ENCODE data around the gene ARPC4. TPM values are rescaled to one million over a fixed set of nuclear protein-coding genes. Genes with fewer than 3 reads are reported as not detected.
A peak's percentile ranks its signal among the peaks of the same experiment; 100 is the strongest.

ARPC4 gene
- total and polyA plus RNA-seq, 4 donors = 98.4 to 165 (median 145) TPM

DNA sequence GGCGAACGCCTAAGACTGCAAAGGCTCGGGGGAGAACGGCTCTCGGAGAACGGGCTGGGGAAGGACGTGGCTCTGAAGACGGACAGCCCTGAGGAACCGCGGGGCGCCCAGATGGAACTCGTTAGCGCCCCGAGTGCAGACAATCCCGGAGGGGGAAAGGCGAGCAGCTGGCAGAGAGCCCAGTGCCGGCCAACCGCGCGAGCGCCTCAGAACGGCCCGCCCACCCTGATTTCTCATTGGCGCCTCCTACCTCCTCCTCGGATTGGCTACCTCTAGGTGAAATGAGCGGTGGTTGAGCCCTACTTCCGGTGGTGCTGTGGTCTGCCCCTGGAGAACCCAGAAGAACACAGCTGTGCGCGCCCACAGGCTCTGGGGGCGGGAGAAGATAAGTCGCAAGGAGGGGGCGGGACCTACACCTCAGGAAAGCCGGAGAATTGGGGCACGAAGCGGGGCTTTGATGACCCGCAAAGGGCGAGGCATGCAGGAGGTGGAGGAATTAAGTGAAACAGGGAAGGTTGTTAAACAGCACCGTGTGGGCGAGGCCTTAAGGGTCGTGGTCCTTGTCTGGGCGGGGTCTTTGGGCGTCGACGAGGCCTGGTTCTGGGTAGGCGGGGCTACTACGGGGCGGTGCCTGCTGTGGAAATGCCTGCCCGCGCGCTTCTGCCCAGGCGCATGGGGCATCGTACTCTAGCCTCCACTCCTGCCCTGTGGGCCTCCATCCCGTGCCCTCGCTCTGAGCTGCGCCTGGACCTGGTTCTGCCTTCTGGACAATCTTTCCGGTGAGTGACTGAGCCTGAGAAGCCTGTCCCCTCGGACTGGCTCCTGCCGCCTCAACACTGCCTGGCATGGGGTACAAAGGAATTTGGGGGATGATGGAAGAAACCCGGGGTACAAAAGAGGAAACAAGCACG is 43.0 kb upstream of the ARPC4 start, which contains the start of gene OGG1:
Gene OGG1 (plus strand): TSS at position 308 of the 911 bp plus-strand sequence. CDS start 335 bp downstream, at position 643.
- ATAC-seq (ENCODE audit: low FRiP score) (peak; percentile 98), DNase-seq (peak; percentile 99)
- intact Hi-C loops (cut with DNase I) = loop anchor here (1.0 to 5.0 kb wide), 2 partner anchors 19 to 42 kb away; partner anchors contain the start of genes ARPC4 (in 2 of the 2), TADA3 (in 2 of the 2) and BRPF1 (in 1 of the 2)
- no peaks in the 10 kb centered on the region for H3K9me3 ChIP-seq (ENCODE audit: control insufficient read depth, low read length)
- no peaks in the 10 kb centered on the region for H3K27me3 ChIP-seq (ENCODE audit: control insufficient read depth in 1 of 2, insufficient read depth in 2 of 2, low read length in 1 of 2)
- H3K27ac ChIP-seq (ENCODE audit: low read depth in 1 of 2, low read length in 2 of 2) = peak within 1 kb of the TSS; percentile 12 to 74
- WGBS, 2 donors = 0 to 1% methylated on average over 54 to 60 of the region's 60 CpGs
- H3K36me3 ChIP-seq (ENCODE audit: control insufficient read depth in 1 of 2, insufficient read depth in 2 of 2, low read length in 1 of 2) = peaks cover 0 to 4% of the 10 kb centered on the region in 2 donors
- H3K4me3 ChIP-seq (ENCODE audit: low read length in 2 of 2) = peak within 1 kb of the TSS; percentile 24 to 32
- no peaks in the 10 kb centered on the region for H3K4me1 ChIP-seq (ENCODE audit: control insufficient read depth in 1 of 2, insufficient read depth in 2 of 2, low read length in 2 of 2)

DNA sequence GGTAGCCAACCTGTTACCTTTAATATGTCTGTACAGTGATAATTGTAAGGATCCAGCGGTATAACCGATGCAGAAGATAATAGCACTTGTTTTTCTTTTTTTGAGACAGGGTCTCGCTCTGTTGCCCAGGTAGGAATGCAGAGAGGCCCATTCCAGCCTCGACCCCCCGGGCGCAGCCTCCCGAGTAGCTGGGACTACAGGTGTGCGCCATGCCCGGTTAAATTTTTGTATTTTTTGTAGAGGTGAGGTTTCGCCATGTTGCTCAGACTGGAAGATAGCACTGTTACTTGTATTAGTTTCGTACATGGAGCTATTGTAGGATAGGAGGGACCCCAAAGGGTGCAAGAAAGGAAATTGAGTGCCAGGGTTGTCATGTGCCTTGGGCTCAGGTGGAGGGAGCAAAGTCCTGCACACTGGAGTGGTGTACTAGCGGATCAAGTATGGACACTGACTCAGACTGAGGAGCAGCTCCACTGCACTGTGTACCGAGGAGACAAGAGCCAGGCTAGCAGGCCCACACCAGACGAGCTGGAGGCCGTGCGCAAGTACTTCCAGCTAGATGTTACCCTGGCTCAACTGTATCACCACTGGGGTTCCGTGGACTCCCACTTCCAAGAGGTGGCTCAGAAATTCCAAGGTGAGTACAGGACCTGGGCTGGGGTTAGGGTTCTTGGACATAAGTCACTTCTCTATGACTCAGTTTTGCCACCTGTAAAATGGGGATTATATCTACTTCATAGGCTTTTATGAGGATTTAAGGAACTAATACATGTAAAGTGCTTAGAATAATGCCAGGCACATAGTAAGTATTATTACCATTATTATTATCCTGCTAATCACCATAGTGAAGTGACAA is 42.1 kb upstream of the ARPC4 start:
- no peaks in the 10 kb centered on the region for H3K27me3 ChIP-seq (ENCODE audit: control insufficient read depth in 1 of 2, insufficient read depth in 2 of 2, low read length in 1 of 2)
- no peaks in the 10 kb centered on the region for H3K9me3 ChIP-seq (ENCODE audit: control insufficient read depth, low read length)
- intact Hi-C loops (cut with DNase I) = loop anchor here (5.0 kb wide), 1 partner anchor 42 kb away; the partner anchor contains the start of genes ARPC4 (in 2 of the 2) and TADA3 (in 2 of the 2)
- H3K27ac ChIP-seq (ENCODE audit: low read depth in 1 of 2, low read length in 2 of 2) = no peak overlapping the region
- no peaks in the 10 kb centered on the region for H3K36me3 ChIP-seq (ENCODE audit: control insufficient read depth in 1 of 2, insufficient read depth in 2 of 2, low read length in 1 of 2)
- H3K4me1 ChIP-seq (ENCODE audit: control insufficient read depth in 1 of 2, insufficient read depth in 2 of 2, low read length in 2 of 2) = no peaks in the 10 kb centered on the region
- 27 to 31% methylated on average over 17 of the region's 17 CpGs for WGBS, 2 donors
- ATAC-seq (ENCODE audit: low FRiP score) (no peak), DNase-seq (no peak)
- H3K4me3 ChIP-seq (ENCODE audit: low read length in 2 of 2) = peak overlapping the region; percentile 24 to 29

DNA sequence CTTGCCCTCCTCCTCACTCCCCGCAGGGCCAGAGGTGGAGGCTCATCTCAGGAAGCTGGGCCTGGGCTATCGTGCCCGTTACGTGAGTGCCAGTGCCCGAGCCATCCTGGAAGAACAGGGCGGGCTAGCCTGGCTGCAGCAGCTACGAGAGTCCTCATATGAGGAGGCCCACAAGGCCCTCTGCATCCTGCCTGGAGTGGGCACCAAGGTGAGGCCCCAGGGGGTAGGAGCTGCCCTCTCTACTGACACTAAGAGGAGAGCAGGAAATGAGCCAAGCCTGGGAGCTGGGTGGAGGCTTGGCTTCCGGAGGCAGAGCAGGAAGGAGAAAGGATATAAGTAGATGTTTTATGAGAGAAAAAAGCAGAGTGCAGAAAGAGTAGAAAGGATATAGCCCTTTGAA is 38.2 kb upstream of the ARPC4 start:
- no peaks in the 10 kb centered on the region for H3K4me1 ChIP-seq (ENCODE audit: control insufficient read depth in 1 of 2, insufficient read depth in 2 of 2, low read length in 2 of 2)
- ATAC-seq (ENCODE audit: low FRiP score) = no peak
- 74 to 76% methylated on average over 8 of the region's 8 CpGs for WGBS, 2 donors
- no peak overlapping the region for H3K4me3 ChIP-seq (ENCODE audit: low read length in 2 of 2)
- DNase-seq = no peak
- peaks cover 0 to 7% of the 10 kb centered on the region in 2 donors for H3K36me3 ChIP-seq (ENCODE audit: control insufficient read depth in 1 of 2, insufficient read depth in 2 of 2, low read length in 1 of 2)
- no peaks in the 10 kb centered on the region for H3K9me3 ChIP-seq (ENCODE audit: control insufficient read depth, low read length)
- intact Hi-C loops (cut with DNase I) = loop anchor here (5.0 kb wide), 1 partner anchor 38 kb away; the partner anchor contains the start of genes ARPC4 (in 2 of the 2) and TADA3 (in 2 of the 2)
- no peaks in the 10 kb centered on the region for H3K27me3 ChIP-seq (ENCODE audit: control insufficient read depth in 1 of 2, insufficient read depth in 2 of 2, low read length in 1 of 2)
- no peak overlapping the region for H3K27ac ChIP-seq (ENCODE audit: low read depth in 1 of 2, low read length in 2 of 2)

DNA sequence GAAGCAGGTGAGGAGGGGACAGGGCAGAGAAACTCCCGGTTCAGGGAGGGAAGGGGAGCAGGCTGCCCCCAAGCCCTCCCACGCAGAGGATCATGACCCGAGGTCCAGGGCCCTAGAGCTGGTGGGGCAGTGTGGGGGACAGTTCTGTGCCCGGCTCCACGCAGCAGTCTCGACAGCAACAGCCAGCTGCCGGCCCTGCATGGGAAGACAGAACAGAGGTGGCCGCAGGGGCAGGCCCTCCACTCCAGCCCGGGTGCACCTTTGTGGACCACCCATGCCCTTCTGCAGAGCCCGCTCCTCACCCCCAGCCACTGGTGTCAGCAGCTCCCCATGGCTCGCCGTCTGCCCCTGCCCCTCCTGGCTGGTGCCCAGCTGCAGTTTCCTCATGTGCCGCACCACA is 35.5 kb upstream of the ARPC4 start:
- intact Hi-C loops (cut with DNase I) = no loop called here
- H3K4me3 ChIP-seq (ENCODE audit: low read length in 2 of 2) = no peak overlapping the region
- no peak overlapping the region for H3K27ac ChIP-seq (ENCODE audit: low read depth in 1 of 2, low read length in 2 of 2)
- no peak for DNase-seq
- 81 to 86% methylated on average over 13 of the region's 13 CpGs for WGBS, 2 donors
- H3K4me1 ChIP-seq (ENCODE audit: control insufficient read depth in 1 of 2, insufficient read depth in 2 of 2, low read length in 2 of 2) = no peaks in the 10 kb centered on the region
- no peaks in the 10 kb centered on the region for H3K9me3 ChIP-seq (ENCODE audit: control insufficient read depth, low read length)
- no peaks in the 10 kb centered on the region for H3K27me3 ChIP-seq (ENCODE audit: control insufficient read depth in 1 of 2, insufficient read depth in 2 of 2, low read length in 1 of 2)
- no peak for ATAC-seq (ENCODE audit: low FRiP score)
- peaks cover 0 to 7% of the 10 kb centered on the region in 2 donors for H3K36me3 ChIP-seq (ENCODE audit: control insufficient read depth in 1 of 2, insufficient read depth in 2 of 2, low read length in 1 of 2)

DNA sequence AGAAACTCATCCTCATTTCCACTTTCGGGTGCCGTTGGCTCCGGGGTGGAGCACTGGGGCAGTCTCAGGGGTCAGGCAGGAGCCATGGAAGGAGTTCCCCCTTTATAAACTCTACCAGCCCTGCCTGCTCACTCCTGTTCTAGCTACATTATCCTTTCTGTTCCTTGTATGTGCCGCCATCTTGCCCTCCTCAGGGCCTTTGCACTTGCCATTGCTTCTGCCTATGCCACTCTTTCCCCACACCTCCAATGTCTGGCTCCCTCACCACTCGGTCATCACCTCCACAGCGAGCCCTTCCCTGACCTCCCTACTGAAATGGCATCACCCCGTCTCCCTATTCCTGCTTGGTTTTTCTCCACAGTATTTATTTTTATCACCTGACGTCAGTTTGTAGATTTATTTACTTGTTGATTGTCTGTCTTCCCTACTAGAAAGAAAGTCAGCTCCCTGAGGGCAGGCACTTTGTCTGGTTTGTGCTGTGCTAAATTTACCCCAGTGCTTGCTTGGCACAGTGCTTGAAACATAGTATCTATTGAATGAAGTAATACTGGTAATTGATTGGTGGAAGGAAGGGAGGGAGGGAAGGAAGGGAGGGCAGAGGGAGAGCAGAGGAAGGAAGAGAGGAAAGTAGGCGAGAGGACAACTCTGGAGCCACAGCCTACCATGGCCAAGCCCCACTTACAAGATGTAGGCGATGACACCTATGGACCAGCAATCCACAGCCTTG is 31.9 kb upstream of the ARPC4 start:
- no peak overlapping the region for H3K27ac ChIP-seq (ENCODE audit: low read depth in 1 of 2, low read length in 2 of 2)
- WGBS, 2 donors = 96% methylated on average over 10 of the region's 10 CpGs
- H3K4me1 ChIP-seq (ENCODE audit: control insufficient read depth in 1 of 2, insufficient read depth in 2 of 2, low read length in 2 of 2) = no peaks in the 10 kb centered on the region
- peaks cover 0 to 8% of the 10 kb centered on the region in 2 donors for H3K36me3 ChIP-seq (ENCODE audit: control insufficient read depth in 1 of 2, insufficient read depth in 2 of 2, low read length in 1 of 2)
- DNase-seq (no peak), ATAC-seq (ENCODE audit: low FRiP score) (no peak)
- H3K9me3 ChIP-seq (ENCODE audit: control insufficient read depth, low read length) = no peaks in the 10 kb centered on the region
- intact Hi-C loops (cut with DNase I) = no loop called here
- H3K27me3 ChIP-seq (ENCODE audit: control insufficient read depth in 1 of 2, insufficient read depth in 2 of 2, low read length in 1 of 2) = no peaks in the 10 kb centered on the region
- H3K4me3 ChIP-seq (ENCODE audit: low read length in 2 of 2) = no peak overlapping the region

DNA sequence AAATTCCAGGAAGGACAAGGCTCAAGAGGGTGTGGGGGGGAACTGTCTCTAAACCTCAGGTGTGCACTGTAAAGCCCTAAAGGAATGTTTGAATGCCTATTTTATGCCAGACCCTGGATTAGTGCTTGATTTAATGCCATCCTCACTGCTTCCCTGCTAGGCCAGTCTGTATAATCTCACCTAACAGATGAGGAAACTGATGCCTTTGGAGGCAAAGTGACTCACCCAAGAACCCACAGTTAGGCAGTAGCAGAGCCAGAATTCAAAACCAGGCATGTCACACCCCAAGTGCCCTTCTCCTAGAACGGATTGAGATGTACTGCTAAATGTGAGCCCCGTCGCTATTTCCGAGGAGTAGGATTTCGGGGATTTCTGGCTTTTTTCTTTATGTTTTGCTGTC is 31.0 kb upstream of the ARPC4 start:
- intact Hi-C loops (cut with DNase I) = no loop called here
- Histone ChIP-seq H3K36me3 (ENCODE audit: control insufficient read depth in 1 of 2, insufficient read depth in 2 of 2, low read length in 1 of 2) (peaks cover 0 to 6% of the 10 kb centered on the region in 2 donors), H3K9me3 (ENCODE audit: control insufficient read depth, low read length) (no peaks in the 10 kb centered on the region), H3K27ac (ENCODE audit: low read depth in 1 of 2, low read length in 2 of 2) (no peak overlapping the region), H3K27me3 (ENCODE audit: control insufficient read depth in 1 of 2, insufficient read depth in 2 of 2, low read length in 1 of 2) (no peaks in the 10 kb centered on the region), H3K4me3 (ENCODE audit: low read length in 2 of 2) (no peak overlapping the region), H3K4me1 (ENCODE audit: control insufficient read depth in 1 of 2, insufficient read depth in 2 of 2, low read length in 2 of 2) (no peaks in the 10 kb centered on the region)
- ATAC-seq (ENCODE audit: low FRiP score) = no peak
- 94 to 96% methylated on average over 5 of the region's 5 CpGs for WGBS, 2 donors
- DNase-seq = no peak

DNA sequence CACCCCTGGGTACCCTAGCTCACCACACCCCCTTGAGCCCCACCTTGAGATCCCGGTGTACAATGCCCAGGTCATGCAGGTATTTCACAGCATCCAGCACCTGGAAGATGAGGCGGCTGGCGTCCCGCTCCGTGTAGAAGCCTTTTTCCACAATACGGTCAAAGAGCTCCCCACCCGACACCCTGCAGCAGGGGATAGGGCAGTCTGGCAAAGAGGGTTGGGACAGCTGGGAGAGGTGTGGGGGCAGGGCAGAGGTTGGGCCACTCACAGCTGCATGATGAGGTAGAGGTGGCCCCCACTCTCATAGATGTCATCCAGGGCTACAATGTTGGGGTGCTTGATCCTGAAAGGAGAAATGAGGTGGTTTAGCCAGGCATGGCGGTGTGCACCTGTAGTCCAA is 30.0 kb upstream of the ARPC4 start:
- intact Hi-C loops (cut with DNase I) = no loop called here
- DNase-seq (no peak), ATAC-seq (ENCODE audit: low FRiP score) (no peak)
- WGBS, 2 donors = 88 to 90% methylated on average over 8 of the region's 8 CpGs
- no peak overlapping the region for H3K27ac ChIP-seq (ENCODE audit: low read depth in 1 of 2, low read length in 2 of 2)
- no peaks in the 10 kb centered on the region for H3K9me3 ChIP-seq (ENCODE audit: control insufficient read depth, low read length)
- H3K27me3 ChIP-seq (ENCODE audit: control insufficient read depth in 1 of 2, insufficient read depth in 2 of 2, low read length in 1 of 2) = no peaks in the 10 kb centered on the region
- no peak overlapping the region for H3K4me3 ChIP-seq (ENCODE audit: low read length in 2 of 2)
- H3K4me1 ChIP-seq (ENCODE audit: control insufficient read depth in 1 of 2, insufficient read depth in 2 of 2, low read length in 2 of 2) = no peaks in the 10 kb centered on the region
- H3K36me3 ChIP-seq (ENCODE audit: control insufficient read depth in 1 of 2, insufficient read depth in 2 of 2, low read length in 1 of 2) = peaks cover 0 to 4% of the 10 kb centered on the region in 2 donors

DNA sequence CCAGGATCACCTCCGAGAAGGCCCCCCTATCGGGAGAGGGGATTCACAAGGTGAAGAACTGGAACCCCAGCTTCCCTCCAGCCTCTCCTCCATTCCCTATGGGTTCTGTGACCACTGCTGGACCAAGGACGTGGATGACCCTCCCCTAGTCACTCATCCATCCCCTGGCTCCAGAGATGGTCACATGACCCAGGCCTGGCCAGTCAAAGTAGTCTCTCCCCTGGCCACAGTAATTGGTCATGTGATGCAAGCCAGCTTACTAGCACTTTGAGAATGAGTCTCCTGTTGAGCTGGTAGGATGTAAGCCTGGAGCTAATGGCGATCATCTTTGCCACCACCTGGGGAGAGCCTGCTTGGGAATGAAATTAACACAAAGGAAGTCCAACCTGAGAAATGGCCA is 27.0 kb upstream of the ARPC4 start:
- H3K27me3 ChIP-seq (ENCODE audit: control insufficient read depth in 1 of 2, insufficient read depth in 2 of 2, low read length in 1 of 2) = no peaks in the 10 kb centered on the region
- intact Hi-C loops (cut with DNase I) = no loop called here
- 79 to 86% methylated on average over 4 of the region's 4 CpGs for WGBS, 2 donors
- H3K36me3 ChIP-seq (ENCODE audit: control insufficient read depth in 1 of 2, insufficient read depth in 2 of 2, low read length in 1 of 2) = peaks cover 0 to 2% of the 10 kb centered on the region in 2 donors
- peaks cover 2 to 4% of the 10 kb centered on the region in 2 donors for H3K4me1 ChIP-seq (ENCODE audit: control insufficient read depth in 1 of 2, insufficient read depth in 2 of 2, low read length in 2 of 2)
- ATAC-seq (ENCODE audit: low FRiP score) (no peak), DNase-seq (no peak)
- no peaks in the 10 kb centered on the region for H3K9me3 ChIP-seq (ENCODE audit: control insufficient read depth, low read length)
- H3K4me3 ChIP-seq (ENCODE audit: low read length in 2 of 2) = no peak overlapping the region
- no peak overlapping the region for H3K27ac ChIP-seq (ENCODE audit: low read depth in 1 of 2, low read length in 2 of 2)

Data from aorta (tissue), 5 donors.